Trophoblast cell (in vitro differentiated cells and primary cell): ENCODE results near the gene DBI. TPM values are rescaled to one million over a fixed set of nuclear protein-coding genes. Genes with fewer than 3 reads are reported as not detected.

Source experiments
- DNase-seq, 2 donors: peaks; one replicate each; pipeline ENCODE4 v3.0.0-alpha.2; 2016
- H2AFZ ChIP-seq: 2 replicates; pipeline ENCODE4 v1.6.1; 2013; ENCODE audit warnings: low read length, moderate library complexity, mild to moderate bottlenecking; ENCODE audit not compliant: insufficient read depth, poor library complexity
- H2AK5ac ChIP-seq: 2 replicates; pipeline ENCODE4 v1.6.1; 2013; ENCODE audit warnings: mild to moderate bottlenecking, low read length
- H2BK120ac ChIP-seq: 2 replicates; pipeline ENCODE4 v1.6.1; 2013; ENCODE audit warnings: low read length, mild to moderate bottlenecking, moderate library complexity; ENCODE audit not compliant: insufficient read depth, poor library complexity
- H2BK12ac ChIP-seq: 2 replicates; pipeline ENCODE4 v1.6.1; 2013; ENCODE audit warnings: mild to moderate bottlenecking, low read length, moderate library complexity
- H2BK5ac ChIP-seq: 2 replicates; pipeline ENCODE4 v1.6.1; 2013; ENCODE audit warnings: low read length, low read depth, moderate library complexity, mild to moderate bottlenecking; ENCODE audit not compliant: poor library complexity
- H3K14ac ChIP-seq: 2 replicates; pipeline ENCODE4 v1.6.1; 2013; ENCODE audit warnings: mild to moderate bottlenecking, low read length
- H3K18ac ChIP-seq: 2 replicates; pipeline ENCODE4 v1.6.1; 2013; ENCODE audit warnings: mild to moderate bottlenecking, low read length
- H3K23ac ChIP-seq: 2 replicates; pipeline ENCODE4 v1.6.1; 2013; ENCODE audit warnings: low read length
- H3K27ac ChIP-seq: 2 replicates; pipeline ENCODE4 v1.5.1; 2013; ENCODE audit warnings: low read depth, mild to moderate bottlenecking, inconsistent platforms, low read length, moderate library complexity
- H3K27me3 ChIP-seq: 2 replicates; pipeline ENCODE4 v1.6.1; 2013; ENCODE audit warnings: inconsistent platforms, mild to moderate bottlenecking, low read length, moderate library complexity; ENCODE audit not compliant: insufficient read depth
- H3K36me3 ChIP-seq, 2 experiments: 1 replicate in 1 of 2; 2 replicates in 1 of 2; pipeline ENCODE4 v1.6.1; 2013; ENCODE audit warnings: low read length in 2 of 2, mild to moderate bottlenecking in 2 of 2, moderate library complexity in 1 of 2; ENCODE audit not compliant: insufficient read depth in 2 of 2, control insufficient read depth in 1 of 2
- H3K4ac ChIP-seq: 2 replicates; pipeline ENCODE4 v1.6.1; 2013; ENCODE audit warnings: low read depth, mild to moderate bottlenecking, low read length, moderate library complexity
- H3K4me1 ChIP-seq, 2 experiments: 1 replicate in 1 of 2; 2 replicates in 1 of 2; pipeline ENCODE4 v1.6.1; 2013; ENCODE audit warnings: low read length in 2 of 2, mild to moderate bottlenecking in 2 of 2, moderate library complexity in 1 of 2; ENCODE audit not compliant: insufficient read depth in 2 of 2, control insufficient read depth in 1 of 2
- H3K4me2 ChIP-seq: 2 replicates; pipeline ENCODE4 v1.6.1; 2013; ENCODE audit warnings: inconsistent platforms, mild to moderate bottlenecking, low read length, moderate library complexity
- H3K4me3 ChIP-seq: 2 replicates; pipeline ENCODE4 v1.5.1; 2013; ENCODE audit warnings: mild to moderate bottlenecking, low read depth, low read length, inconsistent platforms
- H3K79me1 ChIP-seq: one replicate; pipeline ENCODE4 v1.6.1; 2013; ENCODE audit warnings: low read length
- H3K79me2 ChIP-seq: 2 replicates; pipeline ENCODE4 v1.6.1; 2013; ENCODE audit warnings: low read length, mild to moderate bottlenecking; ENCODE audit not compliant: control insufficient read depth, insufficient read depth, poor library complexity
- H3K9ac ChIP-seq: 2 replicates; pipeline ENCODE4 v1.6.1; 2013; ENCODE audit warnings: mild to moderate bottlenecking, low read length
- H3K9me3 ChIP-seq: 2 replicates; pipeline ENCODE4 v1.6.1; 2013; ENCODE audit warnings: low read depth, mild to moderate bottlenecking, control low read depth, inconsistent platforms, low read length; ENCODE audit not compliant: insufficient read depth
- H4K12ac ChIP-seq: 2 replicates; pipeline ENCODE4 v1.6.1; 2013; ENCODE audit warnings: low read depth, mild to moderate bottlenecking, low read length, moderate library complexity
- H4K8ac ChIP-seq: 2 replicates; pipeline ENCODE4 v1.6.1; 2013; ENCODE audit warnings: low read depth, mild to moderate bottlenecking, low read length, moderate library complexity
- H4K91ac ChIP-seq: one replicate; pipeline ENCODE4 v1.6.1; 2013; ENCODE audit warnings: low read depth, mild to moderate bottlenecking, low read length, moderate library complexity
- WGBS: extraction: QIAGEN DNeasy Blood & Tissue Kit; methylation state at CpG from one replicate; pipeline ENCODE4 v1.1.7; 2013; ENCODE audit warnings: missing lambda C conversion rate; ENCODE audit not compliant: insufficient read length, insufficient coverage; ENCODE audit errors: extremely low coverage; 5-methylcytosine and 5-hydroxymethylcytosine counted together
- polyA plus RNA-seq: library from polyadenylated mRNA; stranded (reverse); fragments of 200-250 nt; gene quantifications from 2 replicates; pipeline ENCODE4 v1.2.3, GENCODE V29; 2013

Gene DBI
- polyA plus RNA-seq = 709 and 755 TPM in 2 replicates

GRCh38 chr2:119366649-119367471, at the start of gene DBI, which contains the start of gene C2orf76:
DBI (plus strand) TSS chr2:119366977; CDS start chr2:119367052, 75 bp downstream.
C2orf76 (minus strand) TSS chr2:119366834; CDS start chr2:119339959, 26,875 bp downstream.
- Histone ChIP-seq H3K14ac (peak within 1 kb of the TSS; percentile 78), H3K9me3 (no peaks in the 10 kb centered on the region), H3K4me1 (peaks cover 8 to 16% of the 10 kb centered on the region in 2 experiments), H2AK5ac (peak within 1 kb of the TSS; percentile 46), H2BK120ac (peak within 1 kb of the TSS; percentile 69), H3K4me3 (peak within 1 kb of the TSS; percentile 82), H3K36me3 (peaks cover 17 to 28% of the 10 kb centered on the region in 2 experiments), H4K8ac (peak within 1 kb of the TSS; percentile 84), H3K18ac (peak within 1 kb of the TSS; percentile 77), H2AFZ (peak within 1 kb of the TSS; percentile 87), H3K23ac (no peak within 1 kb of the TSS), H2BK5ac (peak within 1 kb of the TSS; percentile 59), H4K12ac (peak within 1 kb of the TSS; percentile 79), H3K4me2 (peak within 1 kb of the TSS; percentile 82), H2BK12ac (peak within 1 kb of the TSS; percentile 47), H3K79me1 (peaks cover 16% of the 10 kb centered on the region), H3K9ac (peak within 1 kb of the TSS; percentile 84), H4K91ac (peak within 1 kb of the TSS; percentile 85), H3K27ac (peak within 1 kb of the TSS; percentile 76), H3K4ac (peak within 1 kb of the TSS; percentile 91), H3K27me3 (no peaks in the 10 kb centered on the region), H3K79me2 (peaks cover 15% of the 10 kb centered on the region)
- peak; percentile 96 to 97 for DNase-seq
- no CpG with 5 or more reads among the region's 65 CpGs for WGBS

- Histone ChIP-seq H3K79me1 (no peaks in the 10 kb centered on the region), H3K9me3 (no peaks in the 10 kb centered on the region), H2BK12ac (no peak overlapping the region), H2AK5ac (no peak overlapping the region), H3K23ac (no peak overlapping the region), H3K79me2 (no peaks in the 10 kb centered on the region), H3K4me1 (peaks cover 0 to 2% of the 10 kb centered on the region in 2 experiments), H3K4me2 (no peak overlapping the region), H3K9ac (no peak overlapping the region), H2BK120ac (no peak overlapping the region), H3K36me3 (no peaks in the 10 kb centered on the region), H3K14ac (no peak overlapping the region), H3K18ac (no peak overlapping the region), H3K4ac (no peak overlapping the region), H2AFZ (no peak overlapping the region), H3K4me3 (no peak overlapping the region), H4K8ac (no peak overlapping the region), H2BK5ac (no peak overlapping the region), H4K12ac (no peak overlapping the region), H4K91ac (no peak overlapping the region), H3K27ac (peak overlapping the region; percentile 44), H3K27me3 (no peaks in the 10 kb centered on the region)
- WGBS = no CpG with 5 or more reads among the region's 1 CpG
- DNase-seq = no peak
Measured at GRCh38 chr2:119317554-119317953, 49.2 kb upstream of the DBI start.

GRCh38 chr2:119319593-119319992, 47.2 kb upstream of the DBI start:
- Histone ChIP-seq H3K4ac (no peak overlapping the region), H3K79me1 (no peaks in the 10 kb centered on the region), H2BK12ac (no peak overlapping the region), H3K18ac (no peak overlapping the region), H3K79me2 (no peaks in the 10 kb centered on the region), H4K91ac (no peak overlapping the region), H3K4me2 (no peak overlapping the region), H3K4me1 (peaks cover 0 to 7% of the 10 kb centered on the region in 2 experiments), H3K23ac (no peak overlapping the region), H3K27ac (no peak overlapping the region), H2AFZ (no peak overlapping the region), H4K12ac (no peak overlapping the region), H3K9me3 (no peaks in the 10 kb centered on the region), H4K8ac (no peak overlapping the region), H3K4me3 (no peak overlapping the region), H2BK120ac (no peak overlapping the region), H3K9ac (no peak overlapping the region), H3K36me3 (no peaks in the 10 kb centered on the region), H2AK5ac (no peak overlapping the region), H3K14ac (no peak overlapping the region), H2BK5ac (no peak overlapping the region), H3K27me3 (no peaks in the 10 kb centered on the region)
- DNase-seq = no peak
- WGBS = no CpG with 5 or more reads among the region's 7 CpGs

GRCh38 chr2:119323459-119323858, 43.3 kb upstream of the DBI start:
- Histone ChIP-seq H3K27ac (no peak overlapping the region), H2BK12ac (no peak overlapping the region), H3K18ac (no peak overlapping the region), H3K9me3 (no peaks in the 10 kb centered on the region), H3K79me2 (no peaks in the 10 kb centered on the region), H2AFZ (no peak overlapping the region), H2BK5ac (no peak overlapping the region), H3K79me1 (no peaks in the 10 kb centered on the region), H2AK5ac (no peak overlapping the region), H3K4ac (no peak overlapping the region), H3K4me2 (no peak overlapping the region), H3K36me3 (no peaks in the 10 kb centered on the region), H4K91ac (no peak overlapping the region), H3K23ac (no peak overlapping the region), H2BK120ac (no peak overlapping the region), H3K9ac (no peak overlapping the region), H3K4me1 (peaks cover 0 to 5% of the 10 kb centered on the region in 2 experiments), H3K27me3 (no peaks in the 10 kb centered on the region), H4K8ac (no peak overlapping the region), H3K14ac (no peak overlapping the region), H4K12ac (no peak overlapping the region), H3K4me3 (no peak overlapping the region)
- WGBS = no CpG with 5 or more reads among the region's 8 CpGs
- DNase-seq = no peak
